Activated CD4-positive, CD25-positive, alpha-beta regulatory T cell treated with anti-CD3 and anti-CD28 coated beads, Interleukin-2, amount 50 U/mL, for 16 hours (primary cell): ENCODE data around the gene RELA.

ENCODE experiments used
- DNase-seq: peaks from one replicate; pipeline ENCODE4 v3.0.0-alpha.2; 2020; ENCODE audit warnings: low read depth, low spot score

Gene RELA

GRCh38 chr11:65634440-65634839, 28.3 kb downstream of the RELA start:
- no peak for DNase-seq

GRCh38 chr11:65634109-65634436, 28.6 kb downstream of the RELA start:
- no peak for DNase-seq

- DNase-seq, result no peak
Measured at GRCh38 chr11:65633390-65634108, 29.2 kb downstream of the RELA start.

- no peak for DNase-seq
Measured at GRCh38 chr11:65630215-65630614, 32.5 kb downstream of the RELA start.

GRCh38 chr11:65629579-65629978, 33.1 kb downstream of the RELA start:
- no peak for DNase-seq

GRCh38 chr11:65627202-65627601, 35.5 kb downstream of the RELA start:
- no peak for DNase-seq

GRCh38 chr11:65625628-65626342, 36.9 kb downstream of the RELA start:
- no peak for DNase-seq

GRCh38 chr11:65624931-65625627, 37.6 kb downstream of the RELA start:
- DNase-seq, result no peak

- DNase-seq, result no peak
Measured at GRCh38 chr11:65623852-65624616, 38.7 kb downstream of the RELA start.

- DNase-seq, result no peak
Measured at GRCh38 chr11:65623177-65623576, 39.5 kb downstream of the RELA start.

GRCh38 chr11:65622011-65622410, 40.7 kb downstream of the RELA start:
- no peak for DNase-seq

- no peak for DNase-seq
Measured at GRCh38 chr11:65621460-65621859, 41.3 kb downstream of the RELA start.

- no peak for DNase-seq
Measured at GRCh38 chr11:65620666-65621065, 42.0 kb downstream of the RELA start.

- DNase-seq, result no peak
Measured at GRCh38 chr11:65619281-65619928, 43.3 kb downstream of the RELA start.

- DNase-seq, result no peak
Measured at GRCh38 chr11:65618763-65619162, 44.0 kb downstream of the RELA start.

- no peak for DNase-seq
Measured at GRCh38 chr11:65617990-65618751, 44.5 kb downstream of the RELA start.

GRCh38 chr11:65617136-65617850, 45.4 kb downstream of the RELA start:
- DNase-seq, result no peak

GRCh38 chr11:65616575-65617001, 46.1 kb downstream of the RELA start:
- DNase-seq, result no peak

GRCh38 chr11:65615950-65616574, 46.7 kb downstream of the RELA start:
- no peak for DNase-seq
